Measurements from ENCODE around the gene CTNNB1. TPM values are rescaled to one million over a fixed set of nuclear protein-coding genes. Genes with fewer than 3 reads are reported as not detected.

The CTNNB1 gene
- total RNA-seq, 3 donors from 2014 or later = 419 to 687 (median 617) TPM

GRCh38 chr3:41182504-41183059, 16.7 kb upstream of the CTNNB1 start:
- no peaks in the 10 kb centered on the region for H3K9me3 ChIP-seq
- no peak overlapping the region for H3K27ac ChIP-seq
- TF ChIP-seq POLR2A (IDR thresholded peaks at IDR 0.05) (no peak), POLR2AphosphoS5 (IDR thresholded peaks at IDR 0.05) (no peak)
- TF ChIP-seq, protein P1, sequence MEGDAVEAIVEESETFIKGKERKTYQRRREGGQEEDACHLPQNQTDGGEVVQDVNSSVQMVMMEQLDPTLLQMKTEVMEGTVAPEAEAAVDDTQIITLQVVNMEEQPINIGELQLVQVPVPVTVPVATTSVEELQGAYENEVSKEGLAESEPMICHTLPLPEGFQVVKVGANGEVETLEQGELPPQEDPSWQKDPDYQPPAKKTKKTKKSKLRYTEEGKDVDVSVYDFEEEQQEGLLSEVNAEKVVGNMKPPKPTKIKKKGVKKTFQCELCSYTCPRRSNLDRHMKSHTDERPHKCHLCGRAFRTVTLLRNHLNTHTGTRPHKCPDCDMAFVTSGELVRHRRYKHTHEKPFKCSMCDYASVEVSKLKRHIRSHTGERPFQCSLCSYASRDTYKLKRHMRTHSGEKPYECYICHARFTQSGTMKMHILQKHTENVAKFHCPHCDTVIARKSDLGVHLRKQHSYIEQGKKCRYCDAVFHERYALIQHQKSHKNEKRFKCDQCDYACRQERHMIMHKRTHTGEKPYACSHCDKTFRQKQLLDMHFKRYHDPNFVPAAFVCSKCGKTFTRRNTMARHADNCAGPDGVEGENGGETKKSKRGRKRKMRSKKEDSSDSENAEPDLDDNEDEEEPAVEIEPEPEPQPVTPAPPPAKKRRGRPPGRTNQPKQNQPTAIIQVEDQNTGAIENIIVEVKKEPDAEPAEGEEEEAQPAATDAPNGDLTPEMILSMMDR (IDR thresholded peaks at IDR 0.05) = no peak
- no peaks in the 10 kb centered on the region for H3K4me1 ChIP-seq
- H3K36me3 ChIP-seq = no peaks in the 10 kb centered on the region
- H3K4me3 ChIP-seq = no peak overlapping the region
- no peak for DNase-seq (ENCODE audit: low spot score in 2 of 2)
- intact Hi-C loops (cut with DNase I; ENCODE audit: low total_unique reads) = no loop called here
- no peaks in the 10 kb centered on the region for H3K27me3 ChIP-seq

DNA sequence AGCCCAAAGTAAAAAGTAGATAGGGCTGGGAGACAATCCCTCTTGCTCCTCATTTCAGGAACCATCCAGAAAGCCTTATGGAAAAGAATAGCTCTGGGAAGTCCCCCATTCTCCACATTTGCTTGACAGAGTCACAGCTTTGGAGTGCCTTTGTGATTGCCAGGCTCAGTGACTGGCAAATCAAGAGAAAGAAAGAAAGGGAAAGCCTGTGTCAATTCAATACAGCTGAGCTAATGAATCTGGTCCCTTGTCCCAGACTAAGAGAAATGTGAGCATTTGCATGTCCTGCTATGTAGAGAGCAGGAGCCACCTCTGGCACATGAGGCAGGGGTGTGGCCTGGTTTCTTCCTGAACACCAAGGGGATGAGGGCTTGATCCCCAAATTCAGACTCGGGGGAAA, 14.9 kb upstream of the CTNNB1 start:
- Histone ChIP-seq H3K4me1 (no peaks in the 10 kb centered on the region), H3K27ac (no peak overlapping the region), H3K27me3 (no peaks in the 10 kb centered on the region), H3K36me3 (no peaks in the 10 kb centered on the region), H3K9me3 (no peaks in the 10 kb centered on the region), H3K4me3 (no peak overlapping the region)
- no peak for TF ChIP-seq POLR2AphosphoS5 (IDR thresholded peaks at IDR 0.05)
- no peak for TF ChIP-seq POLR2A (IDR thresholded peaks at IDR 0.05)
- TF ChIP-seq, protein P1 (IDR thresholded peaks at IDR 0.05) = no peak
- intact Hi-C loops (cut with DNase I; ENCODE audit: low total_unique reads) = no loop called here
- no peak for DNase-seq (ENCODE audit: low spot score in 2 of 2)

- no peaks in the 10 kb centered on the region for H3K36me3 ChIP-seq
- DNase-seq (ENCODE audit: low spot score in 2 of 2) = no peak
- intact Hi-C loops (cut with DNase I; ENCODE audit: low total_unique reads) = no loop called here
- no peaks in the 10 kb centered on the region for H3K27me3 ChIP-seq
- no peaks in the 10 kb centered on the region for H3K9me3 ChIP-seq
- TF ChIP-seq POLR2AphosphoS5 (IDR thresholded peaks at IDR 0.05) (no peak), POLR2A (IDR thresholded peaks at IDR 0.05) (no peak)
- TF ChIP-seq, protein P1 (IDR thresholded peaks at IDR 0.05) = no peak
- no peak overlapping the region for H3K27ac ChIP-seq
- H3K4me1 ChIP-seq = no peaks in the 10 kb centered on the region
- H3K4me3 ChIP-seq = no peak overlapping the region
Observed at GRCh38 chr3:41186297-41186696, 13.0 kb upstream of the CTNNB1 start.

DNA sequence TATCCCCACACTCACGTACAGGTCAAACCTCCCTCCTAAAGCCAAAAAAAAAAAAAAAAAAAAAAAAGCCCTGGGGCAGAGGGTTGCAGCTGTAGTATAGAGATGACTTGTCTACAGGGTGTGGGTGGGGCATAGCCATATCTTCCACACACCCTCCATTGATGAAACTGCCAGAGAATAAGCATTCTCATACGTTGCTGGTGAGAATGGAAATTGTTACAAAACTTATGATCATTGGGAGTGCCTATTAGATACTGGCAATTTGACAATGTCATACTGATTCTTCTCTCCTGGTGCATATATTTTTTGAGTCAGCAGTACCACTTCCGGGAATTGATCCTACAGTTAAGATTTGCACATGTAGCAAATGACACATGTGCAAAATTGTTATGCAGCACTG, 11.0 kb upstream of the CTNNB1 start:
- TF ChIP-seq, protein P1 (IDR thresholded peaks at IDR 0.05) = no peak
- TF ChIP-seq POLR2A (IDR thresholded peaks at IDR 0.05) (no peak), POLR2AphosphoS5 (IDR thresholded peaks at IDR 0.05) (no peak)
- intact Hi-C loops (cut with DNase I; ENCODE audit: low total_unique reads) = no loop called here
- DNase-seq (ENCODE audit: low spot score in 2 of 2) = no peak
- Histone ChIP-seq H3K36me3 (no peaks in the 10 kb centered on the region), H3K27ac (no peak overlapping the region), H3K4me1 (no peaks in the 10 kb centered on the region), H3K9me3 (no peaks in the 10 kb centered on the region), H3K27me3 (no peaks in the 10 kb centered on the region), H3K4me3 (no peak overlapping the region)

DNA sequence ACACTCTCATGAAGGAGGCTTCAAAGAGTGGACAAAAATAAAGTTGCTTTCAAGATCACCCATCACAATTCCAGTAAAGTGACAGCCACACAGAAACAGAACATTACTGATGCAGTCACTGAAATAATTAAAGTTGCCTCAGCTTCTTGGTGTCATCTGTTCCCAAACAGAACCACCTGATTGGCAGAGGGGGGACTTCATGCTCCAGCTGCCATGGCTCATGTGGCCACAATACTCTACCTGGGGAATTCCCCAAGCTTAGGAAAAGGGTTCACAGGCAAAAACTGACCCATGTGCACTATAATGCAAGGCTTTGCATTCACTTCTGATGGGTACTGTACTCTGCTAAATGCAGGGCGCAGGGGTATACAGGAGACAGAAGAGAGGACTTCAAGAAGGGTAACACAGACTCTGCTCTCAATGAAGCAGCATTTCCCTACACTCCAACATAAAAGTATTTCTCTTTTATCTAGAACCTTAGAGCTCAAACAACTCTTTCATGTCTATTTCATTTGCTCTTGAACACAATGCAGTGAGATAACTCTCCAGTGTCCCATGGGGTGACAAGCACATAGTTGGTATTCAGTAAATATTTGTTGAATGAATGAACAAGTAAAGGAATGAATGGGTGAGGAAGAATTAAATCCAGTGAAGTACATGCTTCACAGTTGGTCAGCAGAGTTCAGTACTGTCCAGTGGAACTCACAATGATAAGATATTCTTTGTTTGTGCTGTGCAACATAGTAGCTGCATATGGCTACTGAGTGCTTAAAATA, 8.6 kb upstream of the CTNNB1 start:
- no peak for DNase-seq (ENCODE audit: low spot score in 2 of 2)
- H3K9me3 ChIP-seq = no peaks in the 10 kb centered on the region
- no peak overlapping the region for H3K27ac ChIP-seq
- no peaks in the 10 kb centered on the region for H3K27me3 ChIP-seq
- no peak for TF ChIP-seq POLR2AphosphoS5 (IDR thresholded peaks at IDR 0.05)
- TF ChIP-seq POLR2A (IDR thresholded peaks at IDR 0.05) = no peak
- TF ChIP-seq, protein P1 (IDR thresholded peaks at IDR 0.05) = no peak
- H3K36me3 ChIP-seq = no peaks in the 10 kb centered on the region
- no peak overlapping the region for H3K4me3 ChIP-seq
- intact Hi-C loops (cut with DNase I; ENCODE audit: low total_unique reads) = no loop called here
- no peaks in the 10 kb centered on the region for H3K4me1 ChIP-seq

All from breast epithelium (tissue), 4 donors.